ENCODE results near the gene PAK1IP1. TPM values are rescaled to one million over a fixed set of nuclear protein-coding genes. Genes with fewer than 3 reads are reported as not detected.

PAK1IP1 gene
- total RNA-seq, 5 donors from 2014 or later (not counting 1 experiment from before 2014, with no cell fraction given) = 5.2 to 10.2 (median 7.4) TPM

DNA sequence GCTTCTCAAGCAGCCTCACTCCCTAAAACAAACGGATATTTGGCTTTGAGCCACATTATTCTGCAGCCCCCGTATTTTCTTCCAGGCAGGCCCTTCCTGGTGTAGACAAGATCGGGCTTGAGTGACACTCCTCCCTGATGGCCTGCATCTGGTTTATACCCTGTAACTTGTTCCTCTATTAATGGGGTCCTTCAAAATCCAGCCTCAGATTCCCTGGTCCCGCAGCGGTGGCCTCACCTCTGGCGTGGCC is 27.7 kb downstream of the PAK1IP1 start:
- H3K27me3 ChIP-seq (replicated peaks in 1 of 2; ENCODE audit: control insufficient read depth in 2 of 2, extremely low read depth in 1 of 2, insufficient read depth in 2 of 2, low read length in 1 of 2) = peaks cover 0 to 2% of the 10 kb centered on the region in 2 experiments
- Mint-ChIP-seq H3K36me3 (peaks cover 12% of the 10 kb centered on the region), H3K9me3 (no peaks in the 10 kb centered on the region), H3K27ac (peak overlapping the region; percentile 93 to 95), H3K4me3 (peak overlapping the region; percentile 91 to 95 (median 94)), H3K27me3 (no peaks in the 10 kb centered on the region), H3K4me1 (peaks cover 54 to 62% (median 60%) of the 10 kb centered on the region in 3 donors)
- H3K36me3 ChIP-seq (ENCODE audit: control insufficient read depth in 2 of 2, extremely low read depth in 1 of 2, insufficient read depth in 1 of 2, low read length in 1 of 2) = no peaks in the 10 kb centered on the region
- ChIA-PET CTCF (interaction anchor here in 1 of 2 donors (0.6 kb wide), 1 partner anchor 36 kb away, joined by 8 read pairs; no protein-coding TSS in a partner anchor), POLR2A (no interaction called here)
- H3K4me3 ChIP-seq (ENCODE audit: control insufficient read depth in 1 of 2, extremely low read depth in 1 of 2, low read length in 1 of 2) = peak overlapping the region; percentile 61 to 76
- peak in 1 of 35 experiments; percentile 20 for DNase-seq
- H3K27ac ChIP-seq (ENCODE audit: low read length) = peak overlapping the region; percentile 68
- H3K4me1 ChIP-seq (ENCODE audit: control insufficient read depth in 1 of 2, extremely low read depth in 1 of 2, insufficient read depth in 2 of 2, low read length in 2 of 2) = peaks cover 2 to 54% of the 10 kb centered on the region in 2 experiments
- ATAC-seq (replicated peaks in 1 of 4) = no peak
- H3K9me3 ChIP-seq = no peaks in the 10 kb centered on the region
- 5% methylated on average over 6 of the region's 6 CpGs for WGBS (ENCODE audit: insufficient coverage)

GRCh38 chr6:10722820-10723566 is 28.2 kb downstream of the PAK1IP1 start, which contains the start of gene TMEM14C:
TSS of gene TMEM14C (plus strand) at chr6:10723070. CDS start at chr6:10724614, 1,544 bp downstream.
- CTCF ChIA-PET = interaction anchor here in 1 of 2 donors (0.6 kb wide), 1 partner anchor 36 kb away, joined by 8 read pairs; no protein-coding TSS in a partner anchor
- H3K27me3 Mint-ChIP-seq = no peaks in the 10 kb centered on the region
- H3K27ac Mint-ChIP-seq = peak within 1 kb of the TSS; percentile 93 to 95
- Histone ChIP-seq H3K36me3 (ENCODE audit: control insufficient read depth in 2 of 2, extremely low read depth in 1 of 2, insufficient read depth in 1 of 2, low read length in 1 of 2) (no peaks in the 10 kb centered on the region), H3K27ac (ENCODE audit: low read length) (peak within 1 kb of the TSS; percentile 68), H3K4me3 (ENCODE audit: control insufficient read depth in 1 of 2, extremely low read depth in 1 of 2, low read length in 1 of 2) (peak within 1 kb of the TSS; percentile 61 to 76), H3K9me3 (no peaks in the 10 kb centered on the region), H3K27me3 (replicated peaks in 1 of 2; ENCODE audit: control insufficient read depth in 2 of 2, extremely low read depth in 1 of 2, insufficient read depth in 2 of 2, low read length in 1 of 2) (peaks cover 0 to 2% of the 10 kb centered on the region in 2 experiments), H3K4me1 (ENCODE audit: control insufficient read depth in 1 of 2, extremely low read depth in 1 of 2, insufficient read depth in 2 of 2, low read length in 2 of 2) (peaks cover 2 to 54% of the 10 kb centered on the region in 2 experiments)
- 3% methylated on average over 29 of the region's 55 CpGs for WGBS (ENCODE audit: insufficient coverage)
- POLR2A ChIA-PET = no interaction called here
- ATAC-seq (replicated peaks in 1 of 4) (peak; percentile 72 to 86 (median 80)), DNase-seq (peak in 34 of 35 experiments; percentile 31 to 87 (median 54))
- H3K36me3 Mint-ChIP-seq = peaks cover 15% of the 10 kb centered on the region
- no peaks in the 10 kb centered on the region for H3K9me3 Mint-ChIP-seq
- H3K4me3 Mint-ChIP-seq = peak within 1 kb of the TSS; percentile 91 to 95 (median 94)
- H3K4me1 Mint-ChIP-seq = peaks cover 57 to 64% (median 60%) of the 10 kb centered on the region in 3 donors

- H3K27me3 ChIP-seq (replicated peaks in 1 of 2; ENCODE audit: control insufficient read depth in 2 of 2, extremely low read depth in 1 of 2, insufficient read depth in 2 of 2, low read length in 1 of 2) = no peaks in the 10 kb centered on the region
- Mint-ChIP-seq H3K4me3 (peak overlapping the region; percentile 91 to 95 (median 94)), H3K4me1 (peaks cover 58 to 67% (median 60%) of the 10 kb centered on the region in 3 donors), H3K9me3 (no peaks in the 10 kb centered on the region), H3K27me3 (no peaks in the 10 kb centered on the region), H3K36me3 (peaks cover 21% of the 10 kb centered on the region), H3K27ac (peak overlapping the region; percentile 93 to 95)
- ATAC-seq (replicated peaks in 1 of 4) (no peak), DNase-seq (no peak)
- H3K4me3 ChIP-seq (ENCODE audit: control insufficient read depth in 1 of 2, extremely low read depth in 1 of 2, low read length in 1 of 2) = peak overlapping the region; percentile 61 to 76
- WGBS (ENCODE audit: insufficient coverage) = 100% methylated on average over 1 of the region's 7 CpGs
- CTCF ChIA-PET = interaction anchor here in 1 of 2 donors (0.7 kb wide), 1 partner anchor 14 kb away, joined by 10 read pairs; no protein-coding TSS in a partner anchor
- H3K36me3 ChIP-seq (ENCODE audit: control insufficient read depth in 2 of 2, extremely low read depth in 1 of 2, insufficient read depth in 1 of 2, low read length in 1 of 2) = no peaks in the 10 kb centered on the region
- H3K9me3 ChIP-seq = no peaks in the 10 kb centered on the region
- POLR2A ChIA-PET = no interaction called here
- peaks cover 2 to 54% of the 10 kb centered on the region in 2 experiments for H3K4me1 ChIP-seq (ENCODE audit: control insufficient read depth in 1 of 2, extremely low read depth in 1 of 2, insufficient read depth in 2 of 2, low read length in 2 of 2)
- H3K27ac ChIP-seq (ENCODE audit: low read length) = peak overlapping the region; percentile 68
Observed at GRCh38 chr6:10723567-10723881, 28.8 kb downstream of the PAK1IP1 start.

GRCh38 chr6:10725044-10725443 is 30.3 kb downstream of the PAK1IP1 start:
- POLR2A ChIA-PET = no interaction called here

GRCh38 chr6:10725716-10726115 is 30.9 kb downstream of the PAK1IP1 start:
- H3K27ac Mint-ChIP-seq = peak overlapping the region in 1 of 2 donors; percentile 66
- WGBS (ENCODE audit: insufficient coverage) = 98% methylated on average over 5 of the region's 9 CpGs
- Histone ChIP-seq H3K27ac (ENCODE audit: low read length) (no peak overlapping the region), H3K4me3 (ENCODE audit: control insufficient read depth in 1 of 2, extremely low read depth in 1 of 2, low read length in 1 of 2) (no peak overlapping the region), H3K36me3 (ENCODE audit: control insufficient read depth in 2 of 2, extremely low read depth in 1 of 2, insufficient read depth in 1 of 2, low read length in 1 of 2) (no peaks in the 10 kb centered on the region), H3K27me3 (replicated peaks in 1 of 2; ENCODE audit: control insufficient read depth in 2 of 2, extremely low read depth in 1 of 2, insufficient read depth in 2 of 2, low read length in 1 of 2) (no peaks in the 10 kb centered on the region), H3K9me3 (no peaks in the 10 kb centered on the region), H3K4me1 (ENCODE audit: control insufficient read depth in 1 of 2, extremely low read depth in 1 of 2, insufficient read depth in 2 of 2, low read length in 2 of 2) (peaks cover 2 to 38% of the 10 kb centered on the region in 2 experiments)
- DNase-seq = no peak
- no peaks in the 10 kb centered on the region for H3K27me3 Mint-ChIP-seq
- no peak overlapping the region for H3K4me3 Mint-ChIP-seq
- no peaks in the 10 kb centered on the region for H3K9me3 Mint-ChIP-seq
- peaks cover 44 to 61% (median 50%) of the 10 kb centered on the region in 3 donors for H3K4me1 Mint-ChIP-seq
- ATAC-seq (replicated peaks in 1 of 4) = no peak
- ChIA-PET CTCF (interaction anchor here in 1 of 2 donors (0.6 kb wide), 1 partner anchor 35 kb away, joined by 3 read pairs; no protein-coding TSS in a partner anchor), POLR2A (no interaction called here)
- peaks cover 33% of the 10 kb centered on the region for H3K36me3 Mint-ChIP-seq

More at GRCh38 chr6:10725044-10725443, 30.3 kb downstream of the PAK1IP1 start:
- peak overlapping the region in 1 of 2 donors; percentile 66 for H3K27ac Mint-ChIP-seq
- WGBS (ENCODE audit: insufficient coverage) = 95% methylated on average over 6 of the region's 6 CpGs
- no peaks in the 10 kb centered on the region for H3K9me3 ChIP-seq
- no peaks in the 10 kb centered on the region for H3K27me3 Mint-ChIP-seq
- CTCF ChIA-PET = interaction anchor here in 1 of 2 donors (1.1 kb wide), 1 partner anchor 17 kb away, joined by 3 read pairs; no protein-coding TSS in a partner anchor
- no peaks in the 10 kb centered on the region for H3K27me3 ChIP-seq (replicated peaks in 1 of 2; ENCODE audit: control insufficient read depth in 2 of 2, extremely low read depth in 1 of 2, insufficient read depth in 2 of 2, low read length in 1 of 2)
- no peak overlapping the region for H3K4me3 Mint-ChIP-seq
- H3K36me3 ChIP-seq (ENCODE audit: control insufficient read depth in 2 of 2, extremely low read depth in 1 of 2, insufficient read depth in 1 of 2, low read length in 1 of 2) = no peaks in the 10 kb centered on the region
- no peak for DNase-seq
- H3K36me3 Mint-ChIP-seq = peaks cover 26% of the 10 kb centered on the region
- H3K9me3 Mint-ChIP-seq = no peaks in the 10 kb centered on the region
- peaks cover 46 to 59% (median 50%) of the 10 kb centered on the region in 3 donors for H3K4me1 Mint-ChIP-seq
- H3K27ac ChIP-seq (ENCODE audit: low read length) = no peak overlapping the region
- ATAC-seq (replicated peaks in 1 of 4) = no peak
- no peak overlapping the region for H3K4me3 ChIP-seq (ENCODE audit: control insufficient read depth in 1 of 2, extremely low read depth in 1 of 2, low read length in 1 of 2)
- H3K4me1 ChIP-seq (ENCODE audit: control insufficient read depth in 1 of 2, extremely low read depth in 1 of 2, insufficient read depth in 2 of 2, low read length in 2 of 2) = peaks cover 2 to 42% of the 10 kb centered on the region in 2 experiments

DNA sequence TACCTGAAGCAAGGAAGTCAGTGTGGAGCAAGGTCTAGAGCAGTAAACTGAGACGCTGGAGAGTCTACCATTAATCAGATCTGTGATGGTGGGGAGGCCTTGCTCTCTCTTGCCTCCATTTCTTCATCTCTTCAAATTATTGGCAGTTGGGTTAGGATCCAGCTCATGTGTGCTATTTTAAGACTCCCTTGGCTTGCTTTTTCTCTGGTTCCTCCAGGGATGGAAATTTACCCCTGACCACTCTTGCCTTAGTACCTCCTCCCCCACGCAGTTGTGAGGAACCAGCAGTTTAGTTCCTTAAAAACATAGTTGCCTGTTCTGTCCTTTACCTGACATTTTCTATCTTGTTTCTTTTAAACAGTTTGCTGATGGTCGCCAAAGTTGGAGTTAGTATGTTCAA is 35.5 kb downstream of the PAK1IP1 start:
- peaks cover 0 to 6% of the 10 kb centered on the region in 2 donors for H3K36me3 ChIP-seq (ENCODE audit: control insufficient read depth in 2 of 2, extremely low read depth in 1 of 2, insufficient read depth in 1 of 2, low read length in 1 of 2)
- 67% methylated on average over 1 of the region's 3 CpGs for WGBS (ENCODE audit: insufficient coverage)
- no peaks in the 10 kb centered on the region for H3K9me3 Mint-ChIP-seq
- no peak overlapping the region for H3K4me3 Mint-ChIP-seq
- no peaks in the 10 kb centered on the region for H3K27me3 ChIP-seq (replicated peaks in 1 of 2; ENCODE audit: control insufficient read depth in 2 of 2, extremely low read depth in 1 of 2, insufficient read depth in 2 of 2, low read length in 1 of 2)
- peaks cover 51% of the 10 kb centered on the region for H3K36me3 Mint-ChIP-seq
- H3K4me1 ChIP-seq (ENCODE audit: control insufficient read depth in 1 of 2, extremely low read depth in 1 of 2, insufficient read depth in 2 of 2, low read length in 2 of 2) = peaks cover 0 to 27% of the 10 kb centered on the region in 2 experiments
- H3K4me1 Mint-ChIP-seq = peaks cover 10 to 21% (median 12%) of the 10 kb centered on the region in 3 donors
- ChIA-PET CTCF (no interaction called here), POLR2A (interaction anchor here in 1 of 2 donors (0.5 kb wide), 1 partner anchor 23 kb away, joined by 6 read pairs; no protein-coding TSS in a partner anchor)
- ATAC-seq (replicated peaks in 1 of 4) (no peak), DNase-seq (no peak)
- no peak overlapping the region for H3K27ac ChIP-seq (ENCODE audit: low read length)
- H3K27me3 Mint-ChIP-seq = no peaks in the 10 kb centered on the region
- H3K27ac Mint-ChIP-seq = no peak overlapping the region
- H3K9me3 ChIP-seq = no peaks in the 10 kb centered on the region
- no peak overlapping the region for H3K4me3 ChIP-seq (ENCODE audit: control insufficient read depth in 1 of 2, extremely low read depth in 1 of 2, low read length in 1 of 2)

All from T-cell (primary cell).